OCI-LY7 (cell line): ENCODE measurements around the gene SPRN. TPM values are rescaled to one million over a fixed set of nuclear protein-coding genes. Genes with fewer than 3 reads are reported as not detected.

Experiments used
- BruUV-seq: library from RNA; stranded (reverse); fragments of 400-500 nt; replicated peaks from 2 replicates; lab custom pipeline; 2021; lab: Mats Ljungman, UMichigan
- CTCF ChIA-PET: fragments of 300-600 bp; sonication (Branson Sonifier 250); formaldehyde crosslinking; loops from one replicate; lab custom pipeline; 2022; ENCODE audit warnings: antibody characterized with exemption; ENCODE audit not compliant: unreplicated experiment; lab: Charles Lee
- POLR2A ChIA-PET: fragments of 300-600 bp; sonication (Branson Sonifier 250); formaldehyde crosslinking; loops from one replicate; lab custom pipeline; 2022; ENCODE audit warnings: antibody characterized with exemption; lab: Charles Lee
- DNase-seq: peaks from one replicate; pipeline ENCODE4 v3.0.0-alpha.2; 2015; ENCODE audit warnings: low spot score
- H2AFZ ChIP-seq: fragments of 200-600 bp; sonication (generic), shearing (Covaris generic); 2 replicates; pipeline ENCODE4 v1.6.1; 2014; ENCODE audit warnings: mild to moderate bottlenecking, antibody characterized with exemption, low read length, moderate library complexity
- H3K27ac ChIP-seq: fragments of 200-600 bp; sonication (generic); 2 replicates; pipeline ENCODE4 v1.5.1; 2014; ENCODE audit warnings: mixed run types, low read depth, mild to moderate bottlenecking, moderate library complexity, low read length, inconsistent platforms; ENCODE audit not compliant: poor library complexity, severe bottlenecking
- H3K36me3 ChIP-seq: fragments of 200-600 bp; sonication (generic); 2 replicates; pipeline ENCODE4 v1.6.1; 2014; ENCODE audit warnings: mild to moderate bottlenecking, antibody characterized with exemption, low read length, moderate library complexity, mixed read lengths; ENCODE audit not compliant: insufficient read depth
- H3K4me1 ChIP-seq: fragments of 200-600 bp; sonication (generic); 2 replicates; pipeline ENCODE4 v1.5.1; 2014; ENCODE audit warnings: mild to moderate bottlenecking, low read length; ENCODE audit not compliant: insufficient read depth, poor library complexity, severe bottlenecking
- H3K4me2 ChIP-seq: fragments of 200-600 bp; sonication (generic); 2 replicates; pipeline ENCODE4 v1.6.1; 2014; ENCODE audit warnings: mild to moderate bottlenecking, low read length
- H3K4me3 ChIP-seq: fragments of 200-600 bp; sonication (generic); 2 replicates; pipeline ENCODE4 v1.5.1; 2014; ENCODE audit warnings: mild to moderate bottlenecking, low read depth, low read length; ENCODE audit not compliant: poor library complexity, severe bottlenecking
- H3K79me2 ChIP-seq: fragments of 200-600 bp; sonication (generic); 2 replicates; pipeline ENCODE4 v1.6.1; 2016; ENCODE audit warnings: low read depth, mild to moderate bottlenecking, low read length, moderate library complexity, mixed read lengths; ENCODE audit not compliant: insufficient read depth
- H3K9me2 ChIP-seq: fragments of 200-600 bp; sonication (generic); 2 replicates; pipeline ENCODE4 v1.6.1; 2016; ENCODE audit warnings: mild to moderate bottlenecking, low read length, mixed read lengths; ENCODE audit not compliant: insufficient read depth
- H3K9me3 ChIP-seq: fragments of 200-600 bp; sonication (generic); 2 replicates; pipeline ENCODE4 v1.6.1; 2014; ENCODE audit warnings: mild to moderate bottlenecking, mixed run types, low read length, mixed read lengths
- H4K20me1 ChIP-seq: fragments of 200-600 bp; sonication (generic); 2 replicates; pipeline ENCODE4 v1.6.1; 2014; ENCODE audit warnings: mild to moderate bottlenecking, antibody characterized with exemption, low read length, moderate library complexity, mixed read lengths; ENCODE audit not compliant: insufficient read depth
- EZH2phosphoT487 ChIP-seq: fragments of 200-600 bp; sonication (generic); IDR thresholded peaks from 2 replicates; pipeline ENCODE4 v1.6.1; 2018; ENCODE audit warnings: low read depth, borderline replicate concordance, mild to moderate bottlenecking, mixed run types, antibody characterized with exemption, low read length, moderate library complexity, mixed read lengths
- intact Hi-C: fragments of 100-400 bp; cut with micrococcal nuclease; formaldehyde crosslinking; loops from one replicate; pipeline ENCODE4 v1.10.0; 2022; ENCODE audit not compliant: unreplicated experiment
- total RNA-seq, 2 experiments: library from RNA; depleted of rRNA in 1 of 2; stranded (reverse); fragments of >200 nt in 1 of 2; shearing (Covaris generic) in 1 of 2; gene quantifications; 2 replicates each; pipeline ENCODE4 v1.2.3, GENCODE V29; 2014 to 2022
- TF ChIP-seq, protein P1 (sequence below): fragments of 200-600 bp; sonication (generic); conservative IDR thresholded peaks from 2 replicates; pipeline ENCODE4 v1.5.1; 2014; ENCODE audit warnings: mild to moderate bottlenecking, antibody characterized with exemption, low read length, moderate library complexity, mixed read lengths

SPRN gene
- total RNA-seq, 2 experiments from 2014 or later: not detected

DNA sequence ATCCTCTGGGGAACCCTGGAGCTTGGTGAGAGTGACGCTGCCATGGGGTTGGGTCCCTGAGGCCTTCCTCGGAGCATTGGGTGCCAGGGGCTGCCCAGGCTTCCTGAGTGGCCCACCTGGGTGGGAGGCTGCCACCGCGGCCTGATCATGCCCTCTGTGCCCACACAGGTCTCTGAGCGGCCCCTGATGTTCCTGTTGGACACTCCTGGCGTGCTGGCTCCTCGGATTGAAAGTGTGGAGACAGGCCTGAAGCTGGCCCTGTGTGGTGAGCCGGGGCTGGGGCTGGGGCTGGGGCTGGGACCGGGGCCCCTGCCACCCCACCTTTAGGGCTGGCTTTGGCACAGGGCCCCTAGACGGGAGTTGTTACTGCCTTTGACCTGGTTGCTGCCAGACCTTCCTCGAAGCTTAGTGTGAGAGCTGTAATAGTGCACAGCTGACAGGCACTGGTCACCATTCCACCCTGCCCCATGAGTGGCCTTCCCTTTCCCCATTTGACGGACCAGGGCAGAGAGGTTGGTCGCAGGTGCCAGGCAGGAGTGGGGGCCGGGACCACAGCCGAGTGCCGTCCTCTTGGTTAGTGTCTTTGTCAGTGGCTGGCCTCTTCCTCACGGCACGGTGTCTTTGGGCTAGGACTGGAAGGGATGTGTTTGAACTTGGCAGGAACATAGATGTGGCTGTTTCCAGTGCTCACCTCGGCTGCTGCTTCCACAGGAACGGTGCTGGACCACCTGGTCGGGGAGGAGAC is 22.3 kb downstream of the SPRN start:
- H3K9me2 ChIP-seq: no peaks in the 10 kb centered on the region
- no peaks in the 10 kb centered on the region for H4K20me1 ChIP-seq
- TF ChIP-seq EZH2phosphoT487: no peak
- TF ChIP-seq, protein P1, sequence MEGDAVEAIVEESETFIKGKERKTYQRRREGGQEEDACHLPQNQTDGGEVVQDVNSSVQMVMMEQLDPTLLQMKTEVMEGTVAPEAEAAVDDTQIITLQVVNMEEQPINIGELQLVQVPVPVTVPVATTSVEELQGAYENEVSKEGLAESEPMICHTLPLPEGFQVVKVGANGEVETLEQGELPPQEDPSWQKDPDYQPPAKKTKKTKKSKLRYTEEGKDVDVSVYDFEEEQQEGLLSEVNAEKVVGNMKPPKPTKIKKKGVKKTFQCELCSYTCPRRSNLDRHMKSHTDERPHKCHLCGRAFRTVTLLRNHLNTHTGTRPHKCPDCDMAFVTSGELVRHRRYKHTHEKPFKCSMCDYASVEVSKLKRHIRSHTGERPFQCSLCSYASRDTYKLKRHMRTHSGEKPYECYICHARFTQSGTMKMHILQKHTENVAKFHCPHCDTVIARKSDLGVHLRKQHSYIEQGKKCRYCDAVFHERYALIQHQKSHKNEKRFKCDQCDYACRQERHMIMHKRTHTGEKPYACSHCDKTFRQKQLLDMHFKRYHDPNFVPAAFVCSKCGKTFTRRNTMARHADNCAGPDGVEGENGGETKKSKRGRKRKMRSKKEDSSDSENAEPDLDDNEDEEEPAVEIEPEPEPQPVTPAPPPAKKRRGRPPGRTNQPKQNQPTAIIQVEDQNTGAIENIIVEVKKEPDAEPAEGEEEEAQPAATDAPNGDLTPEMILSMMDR: no peak
- no peaks in the 10 kb centered on the region for H3K9me3 ChIP-seq
- H3K4me2 ChIP-seq: no peak overlapping the region
- H2AFZ ChIP-seq: no peak overlapping the region
- no peak overlapping the region for H3K27ac ChIP-seq
- no peak overlapping the region for H3K4me3 ChIP-seq
- H3K4me1 ChIP-seq: peaks cover 13% of the 10 kb centered on the region
- CTCF ChIA-PET: interaction anchor here (0.6 kb wide), 1 partner anchor 1709 kb away, joined by 9 read pairs; no protein-coding TSS in a partner anchor
- DNase-seq: no peak
- peaks cover 96% of the 10 kb centered on the region for H3K36me3 ChIP-seq
- peaks cover 39% of the 10 kb centered on the region for H3K79me2 ChIP-seq
- BruUV-seq: no TSS peak
- POLR2A ChIA-PET: no interaction called here
- intact Hi-C loops: no loop called here

DNA sequence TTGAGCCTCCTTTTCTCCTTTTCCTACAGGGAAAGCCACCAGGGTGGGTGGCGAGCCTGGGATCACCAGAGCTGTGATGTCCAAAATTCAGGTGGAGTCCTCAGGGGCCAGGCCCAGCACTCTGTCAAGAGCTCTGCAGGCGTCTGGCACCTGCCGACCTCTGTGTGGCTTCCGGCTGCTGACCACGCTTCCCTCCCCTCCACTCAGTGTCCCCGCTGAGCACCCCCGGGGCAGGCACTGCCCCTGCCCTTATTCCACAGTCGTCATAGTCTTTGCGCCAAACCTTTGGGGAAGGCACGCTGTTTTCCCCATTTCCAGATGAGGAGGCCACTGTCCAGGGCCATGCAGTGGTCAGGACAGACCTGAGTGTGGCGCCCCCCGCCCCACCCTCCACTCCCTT is 22.9 kb downstream of the SPRN start:
- DNase-seq: no peak
- H3K79me2 ChIP-seq: peaks cover 38% of the 10 kb centered on the region; the same call in 1 of the 2 replicates
- no peaks in the 10 kb centered on the region for H3K9me3 ChIP-seq
- CTCF ChIA-PET: interaction anchor here (0.6 kb wide), 1 partner anchor 1709 kb away, joined by 9 read pairs; no protein-coding TSS in a partner anchor
- intact Hi-C loops: no loop called here
- H3K9me2 ChIP-seq: no peaks in the 10 kb centered on the region
- TF ChIP-seq, protein P1: no peak
- no peak for TF ChIP-seq EZH2phosphoT487
- POLR2A ChIA-PET: no interaction called here
- no TSS peak for BruUV-seq
- H3K4me3 ChIP-seq: no peak overlapping the region
- no peak overlapping the region for H3K4me2 ChIP-seq
- no peak overlapping the region for H2AFZ ChIP-seq
- no peak overlapping the region for H3K27ac ChIP-seq
- no peaks in the 10 kb centered on the region for H4K20me1 ChIP-seq
- H3K36me3 ChIP-seq: peaks cover 96% of the 10 kb centered on the region
- peaks cover 13% of the 10 kb centered on the region for H3K4me1 ChIP-seq
